ENCODE measurements around the gene TECR.
"Not testable (repeated sequence)": the region's sequence is repeated elsewhere in the genome, so short reads cannot be mapped to it uniquely, and the experiment has no call there.

TECR gene

DNA sequence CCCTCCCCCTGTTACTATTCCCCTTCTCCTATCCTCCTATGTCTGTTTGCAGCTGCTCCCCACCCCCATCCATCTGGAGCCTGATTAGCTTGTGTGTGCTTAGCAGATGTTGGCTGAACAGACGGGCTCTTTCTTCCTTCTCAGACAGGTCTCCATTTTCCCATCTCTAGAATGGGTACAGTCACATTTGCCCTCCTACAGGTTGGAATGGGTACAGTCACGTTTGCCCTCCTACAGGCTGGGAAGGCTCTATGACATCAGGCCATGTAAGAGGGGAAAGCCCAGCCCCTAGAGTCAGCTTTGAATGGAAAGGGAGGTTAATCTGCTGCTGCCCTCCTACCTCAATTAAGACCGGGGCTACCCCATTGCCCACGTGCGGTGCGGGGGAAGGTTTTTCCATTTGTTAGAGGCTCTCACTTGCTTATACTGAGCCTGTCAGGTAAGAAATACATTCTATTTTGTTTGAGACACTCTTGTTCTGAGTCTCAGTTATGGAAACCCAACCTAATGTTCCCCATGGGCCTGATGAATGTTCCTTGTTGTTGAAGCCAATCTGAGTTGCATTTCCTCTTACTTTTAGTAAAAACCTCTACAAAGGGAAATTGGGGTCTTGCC is 51.3 kb downstream of the TECR start:
- TF ChIP-seq CTCF (IDR thresholded peaks at IDR 0.05; ENCODE audit: low read length): no peak
- TF ChIP-seq EZH2 (optimal IDR thresholded peaks at IDR 0.05; ENCODE audit: low read depth, low read length): no peak
- TF ChIP-seq EZH2phosphoT487 (IDR thresholded peaks at IDR 0.05; ENCODE audit: low read length): no peak

GRCh38 chr19:14582894-14583340 is 53.5 kb downstream of the TECR start, which contains the start of gene CLEC17A:
TSS of gene CLEC17A (plus strand) at chr19:14583084. CDS start at chr19:14583161, 77 bp downstream.
- Histone ChIP-seq H3K4me1 (ENCODE audit: low read length) (no peaks in the 10 kb centered on the region), H3K27me3 (replicated peaks; ENCODE audit: insufficient read depth, low read length) (peaks cover 34% of the 10 kb centered on the region), H3K4me3 (ENCODE audit: low read length) (no peak within 1 kb of the TSS), H3K36me3 (replicated peaks; ENCODE audit: insufficient read depth, low read length) (no peaks in the 10 kb centered on the region), H3K27ac (ENCODE audit: low read length) (no peak within 1 kb of the TSS), H3K9me2 (replicated peaks; ENCODE audit: insufficient read depth, low read length) (no peaks in the 10 kb centered on the region), H4K20me1 (ENCODE audit: insufficient read depth, low read length) (no peaks in the 10 kb centered on the region), H3F3A (ENCODE audit: insufficient read depth, low read length) (no peaks in the 10 kb centered on the region), H3K9ac (ENCODE audit: low read length) (no peak within 1 kb of the TSS), H3K79me2 (ENCODE audit: low read length) (no peaks in the 10 kb centered on the region), H3K9me3 (replicated peaks; ENCODE audit: insufficient read depth, low read length) (no peaks in the 10 kb centered on the region), H3K4me2 (ENCODE audit: low read depth, low read length) (no peak within 1 kb of the TSS), H2AFZ (ENCODE audit: low read length) (no peak within 1 kb of the TSS)
- TF ChIP-seq CTCF (IDR thresholded peaks at IDR 0.05; ENCODE audit: low read length) (no peak), EZH2phosphoT487 (IDR thresholded peaks at IDR 0.05; ENCODE audit: low read length) (no peak), EZH2 (optimal IDR thresholded peaks at IDR 0.05; ENCODE audit: low read depth, low read length) (no peak)
- DNase-seq: no peak

More for the DNA sequence above, 51.3 kb downstream of the TECR start:
- H4K20me1 ChIP-seq (ENCODE audit: insufficient read depth, low read length): no peaks in the 10 kb centered on the region
- H3K27me3 ChIP-seq (replicated peaks; ENCODE audit: insufficient read depth, low read length): peaks cover 34% of the 10 kb centered on the region
- H3K4me3 ChIP-seq (ENCODE audit: low read length): no peak overlapping the region
- no peaks in the 10 kb centered on the region for H3F3A ChIP-seq (ENCODE audit: insufficient read depth, low read length)
- no peaks in the 10 kb centered on the region for H3K9me2 ChIP-seq (replicated peaks; ENCODE audit: insufficient read depth, low read length)
- H3K36me3 ChIP-seq (replicated peaks; ENCODE audit: insufficient read depth, low read length): no peaks in the 10 kb centered on the region
- no peak overlapping the region for H3K9ac ChIP-seq (ENCODE audit: low read length)
- no peak overlapping the region for H3K27ac ChIP-seq (ENCODE audit: low read length)
- H3K4me1 ChIP-seq (ENCODE audit: low read length): no peaks in the 10 kb centered on the region
- H3K79me2 ChIP-seq (ENCODE audit: low read length): no peaks in the 10 kb centered on the region
- DNase-seq: no peak
- no peak overlapping the region for H2AFZ ChIP-seq (ENCODE audit: low read length)
- no peaks in the 10 kb centered on the region for H3K9me3 ChIP-seq (replicated peaks; ENCODE audit: insufficient read depth, low read length)
- no peak overlapping the region for H3K4me2 ChIP-seq (ENCODE audit: low read depth, low read length)

DNA sequence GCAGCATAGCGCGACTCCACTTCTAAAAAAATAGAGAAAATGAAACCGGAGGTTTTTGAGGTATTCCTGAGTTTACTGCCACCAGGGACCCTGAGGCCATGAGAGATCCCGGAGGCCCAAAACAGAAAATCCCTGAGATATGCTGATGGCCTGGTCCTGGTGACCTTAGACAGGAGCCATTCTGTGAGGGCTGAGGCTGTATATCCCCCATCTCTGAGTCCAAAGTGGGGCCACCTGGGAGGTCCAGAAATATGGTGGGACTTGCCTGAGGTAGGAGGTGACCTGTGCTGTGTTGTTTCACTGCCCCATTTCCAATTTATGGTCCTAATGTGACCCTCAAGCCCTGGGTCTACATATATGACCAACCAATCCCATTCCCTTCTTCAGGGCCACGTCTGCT is 55.0 kb downstream of the TECR start:
- not testable (repeated sequence) for DNase-seq; H3K4me1 ChIP-seq (ENCODE audit: low read length); H3F3A ChIP-seq (ENCODE audit: insufficient read depth, low read length)

DNA sequence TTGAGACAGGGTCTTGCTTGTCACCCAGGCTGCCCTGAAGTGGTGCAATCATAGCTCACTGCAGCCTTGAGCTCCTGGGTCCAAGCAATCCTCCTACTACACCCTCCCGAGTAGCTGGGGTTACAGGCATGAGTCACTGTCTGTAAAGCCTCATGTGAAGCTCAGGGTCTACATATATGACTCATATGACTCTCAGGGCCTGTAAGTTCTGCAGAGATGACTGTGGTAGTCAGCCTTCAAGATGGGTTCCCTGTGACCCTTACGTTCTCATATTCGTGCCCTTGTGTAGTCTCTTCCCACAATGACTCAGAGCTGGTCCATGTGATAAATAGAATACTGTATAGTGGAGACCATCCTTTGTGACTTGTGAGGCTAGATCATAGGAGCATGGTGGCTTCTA is 55.8 kb downstream of the TECR start:
- not testable (repeated sequence) for H3K9me2 ChIP-seq (replicated peaks; ENCODE audit: insufficient read depth, low read length); H3K4me3 ChIP-seq (ENCODE audit: low read length); H3K4me1 ChIP-seq (ENCODE audit: low read length); H3K4me2 ChIP-seq (ENCODE audit: low read depth, low read length); H3K36me3 ChIP-seq (replicated peaks; ENCODE audit: insufficient read depth, low read length); H3K79me2 ChIP-seq (ENCODE audit: low read length); H3K9ac ChIP-seq (ENCODE audit: low read length); DNase-seq; H3K9me3 ChIP-seq (replicated peaks; ENCODE audit: insufficient read depth, low read length); H3K27ac ChIP-seq (ENCODE audit: low read length); H4K20me1 ChIP-seq (ENCODE audit: insufficient read depth, low read length); H2AFZ ChIP-seq (ENCODE audit: low read length); H3F3A ChIP-seq (ENCODE audit: insufficient read depth, low read length)
- H3K27me3 ChIP-seq (replicated peaks; ENCODE audit: insufficient read depth, low read length): peaks cover 19% of the 10 kb centered on the region

More for the DNA sequence above, 55.0 kb downstream of the TECR start:
- H2AFZ ChIP-seq (ENCODE audit: low read length); H3K27ac ChIP-seq (ENCODE audit: low read length); H3K9me3 ChIP-seq (replicated peaks; ENCODE audit: insufficient read depth, low read length); H3K9me2 ChIP-seq (replicated peaks; ENCODE audit: insufficient read depth, low read length); H3K36me3 ChIP-seq (replicated peaks; ENCODE audit: insufficient read depth, low read length); H3K4me2 ChIP-seq (ENCODE audit: low read depth, low read length); H3K79me2 ChIP-seq (ENCODE audit: low read length); H3K9ac ChIP-seq (ENCODE audit: low read length); H3K4me3 ChIP-seq (ENCODE audit: low read length); H4K20me1 ChIP-seq (ENCODE audit: insufficient read depth, low read length): not testable (repeated sequence)
- peaks cover 22% of the 10 kb centered on the region for H3K27me3 ChIP-seq (replicated peaks; ENCODE audit: insufficient read depth, low read length)

GRCh38 chr19:14589433-14589832 is 60.0 kb downstream of the TECR start:
- not testable (repeated sequence) for H3F3A ChIP-seq (ENCODE audit: insufficient read depth, low read length); H3K36me3 ChIP-seq (replicated peaks; ENCODE audit: insufficient read depth, low read length); H3K4me2 ChIP-seq (ENCODE audit: low read depth, low read length); H2AFZ ChIP-seq (ENCODE audit: low read length); H3K4me1 ChIP-seq (ENCODE audit: low read length); DNase-seq; H3K9me2 ChIP-seq (replicated peaks; ENCODE audit: insufficient read depth, low read length); H3K4me3 ChIP-seq (ENCODE audit: low read length); H4K20me1 ChIP-seq (ENCODE audit: insufficient read depth, low read length); H3K9ac ChIP-seq (ENCODE audit: low read length); H3K79me2 ChIP-seq (ENCODE audit: low read length); H3K9me3 ChIP-seq (replicated peaks; ENCODE audit: insufficient read depth, low read length); H3K27ac ChIP-seq (ENCODE audit: low read length)
- peaks cover 12% of the 10 kb centered on the region; the same call in 1 of the 2 replicates for H3K27me3 ChIP-seq (replicated peaks; ENCODE audit: insufficient read depth, low read length)

All from MM.1S (cell line).